ENCODE measurements around the gene QRICH1.
A peak's percentile ranks its signal among the peaks of the same experiment; 100 is the strongest.

QRICH1 gene, protein sequence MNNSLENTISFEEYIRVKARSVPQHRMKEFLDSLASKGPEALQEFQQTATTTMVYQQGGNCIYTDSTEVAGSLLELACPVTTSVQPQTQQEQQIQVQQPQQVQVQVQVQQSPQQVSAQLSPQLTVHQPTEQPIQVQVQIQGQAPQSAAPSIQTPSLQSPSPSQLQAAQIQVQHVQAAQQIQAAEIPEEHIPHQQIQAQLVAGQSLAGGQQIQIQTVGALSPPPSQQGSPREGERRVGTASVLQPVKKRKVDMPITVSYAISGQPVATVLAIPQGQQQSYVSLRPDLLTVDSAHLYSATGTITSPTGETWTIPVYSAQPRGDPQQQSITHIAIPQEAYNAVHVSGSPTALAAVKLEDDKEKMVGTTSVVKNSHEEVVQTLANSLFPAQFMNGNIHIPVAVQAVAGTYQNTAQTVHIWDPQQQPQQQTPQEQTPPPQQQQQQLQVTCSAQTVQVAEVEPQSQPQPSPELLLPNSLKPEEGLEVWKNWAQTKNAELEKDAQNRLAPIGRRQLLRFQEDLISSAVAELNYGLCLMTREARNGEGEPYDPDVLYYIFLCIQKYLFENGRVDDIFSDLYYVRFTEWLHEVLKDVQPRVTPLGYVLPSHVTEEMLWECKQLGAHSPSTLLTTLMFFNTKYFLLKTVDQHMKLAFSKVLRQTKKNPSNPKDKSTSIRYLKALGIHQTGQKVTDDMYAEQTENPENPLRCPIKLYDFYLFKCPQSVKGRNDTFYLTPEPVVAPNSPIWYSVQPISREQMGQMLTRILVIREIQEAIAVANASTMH

DNA sequence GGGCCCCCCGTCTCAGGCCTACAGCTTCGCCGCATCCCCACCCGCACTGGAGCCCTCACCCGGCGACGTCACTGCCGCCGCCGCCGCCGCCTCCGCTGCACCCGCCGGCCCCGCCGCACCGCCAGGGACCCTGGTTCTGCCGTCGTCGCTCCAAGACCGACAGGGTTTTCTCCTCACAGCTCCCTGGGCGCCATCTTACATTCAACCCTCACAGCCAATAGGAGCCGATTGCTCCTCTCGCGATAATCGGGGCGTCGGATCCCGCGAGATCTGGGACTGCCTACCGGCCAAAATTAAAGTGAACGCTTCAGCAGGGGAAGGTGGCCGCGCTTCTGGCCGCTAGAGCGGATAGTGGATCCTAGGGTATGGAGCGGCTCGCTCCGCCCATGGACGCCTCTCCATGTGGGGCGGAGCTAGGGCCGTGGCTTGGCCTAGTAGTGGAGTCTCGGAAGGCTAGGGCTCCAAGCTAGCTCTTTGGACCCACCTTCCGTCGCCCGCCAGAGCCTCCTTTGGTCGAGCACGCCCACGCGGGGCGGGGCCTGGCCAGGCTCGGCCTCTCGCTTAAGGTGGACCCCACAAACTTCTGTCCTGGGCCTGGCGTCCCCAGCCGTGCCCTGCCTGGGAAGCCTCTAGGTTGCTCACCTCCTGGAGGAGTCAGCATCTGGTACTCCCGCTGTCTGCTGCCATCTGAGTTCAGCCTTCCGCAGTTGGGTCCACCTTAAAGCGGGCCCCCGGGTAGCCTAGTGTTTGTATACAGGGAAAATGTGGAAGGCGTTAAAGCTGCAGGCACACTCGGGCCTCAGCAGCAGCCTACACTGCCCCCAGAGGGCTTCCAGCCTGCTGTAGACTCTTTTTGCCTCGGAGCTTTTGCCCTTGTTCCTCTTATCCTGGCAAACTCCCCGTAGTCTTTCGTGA, at the start of gene QRICH1:
QRICH1 (minus strand) TSS at position 219 of the 915 bp plus-strand sequence. CDS start 17,054 bp downstream, outside the sequence.
- peak; percentile 87 to 89 for DNase-seq (ENCODE audit: extremely low read depth in 1 of 2, low read depth in 1 of 2)

DNA sequence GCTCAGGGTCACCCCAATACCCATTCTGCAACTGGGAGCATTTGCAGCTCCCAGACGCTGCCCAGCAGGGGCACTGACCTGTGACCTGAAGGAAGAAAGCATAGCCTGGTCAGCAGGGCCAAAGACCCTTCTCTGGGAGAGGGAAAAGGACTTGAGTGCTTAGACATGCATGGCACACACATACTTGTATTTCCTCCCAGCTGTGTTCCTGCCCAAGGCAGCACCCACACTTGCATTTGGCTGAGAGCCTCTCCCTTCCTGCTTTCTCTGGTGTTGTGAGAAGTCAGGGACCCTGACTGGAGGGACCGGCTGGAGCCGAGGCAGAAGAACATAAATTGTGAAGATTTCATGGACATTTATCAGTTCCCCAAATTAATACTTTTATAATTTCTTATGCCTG, 46.2 kb upstream of the QRICH1 start:
- no peak for DNase-seq (ENCODE audit: extremely low read depth in 1 of 2, low read depth in 1 of 2)

DNA sequence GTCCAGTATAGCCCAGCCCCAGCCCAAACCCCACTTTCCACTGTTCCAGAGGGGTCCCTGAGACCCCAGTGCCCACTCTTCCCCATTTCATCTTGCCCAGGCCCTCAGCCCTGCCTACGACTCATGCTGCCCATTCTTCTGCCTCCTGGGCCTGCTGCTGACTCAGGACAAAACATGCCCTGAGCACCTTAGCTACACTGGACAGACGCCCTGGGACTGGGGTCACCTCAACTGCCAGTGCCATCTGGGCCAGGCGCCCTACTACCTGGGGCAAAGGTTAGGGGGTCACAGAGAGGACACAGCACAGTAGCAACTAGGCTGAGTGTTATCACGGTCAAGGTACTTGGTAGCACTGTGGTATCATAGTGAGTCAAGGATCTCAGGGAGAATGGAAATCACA, 41.6 kb upstream of the QRICH1 start:
- no peak for DNase-seq (ENCODE audit: extremely low read depth in 1 of 2, low read depth in 1 of 2)

DNA sequence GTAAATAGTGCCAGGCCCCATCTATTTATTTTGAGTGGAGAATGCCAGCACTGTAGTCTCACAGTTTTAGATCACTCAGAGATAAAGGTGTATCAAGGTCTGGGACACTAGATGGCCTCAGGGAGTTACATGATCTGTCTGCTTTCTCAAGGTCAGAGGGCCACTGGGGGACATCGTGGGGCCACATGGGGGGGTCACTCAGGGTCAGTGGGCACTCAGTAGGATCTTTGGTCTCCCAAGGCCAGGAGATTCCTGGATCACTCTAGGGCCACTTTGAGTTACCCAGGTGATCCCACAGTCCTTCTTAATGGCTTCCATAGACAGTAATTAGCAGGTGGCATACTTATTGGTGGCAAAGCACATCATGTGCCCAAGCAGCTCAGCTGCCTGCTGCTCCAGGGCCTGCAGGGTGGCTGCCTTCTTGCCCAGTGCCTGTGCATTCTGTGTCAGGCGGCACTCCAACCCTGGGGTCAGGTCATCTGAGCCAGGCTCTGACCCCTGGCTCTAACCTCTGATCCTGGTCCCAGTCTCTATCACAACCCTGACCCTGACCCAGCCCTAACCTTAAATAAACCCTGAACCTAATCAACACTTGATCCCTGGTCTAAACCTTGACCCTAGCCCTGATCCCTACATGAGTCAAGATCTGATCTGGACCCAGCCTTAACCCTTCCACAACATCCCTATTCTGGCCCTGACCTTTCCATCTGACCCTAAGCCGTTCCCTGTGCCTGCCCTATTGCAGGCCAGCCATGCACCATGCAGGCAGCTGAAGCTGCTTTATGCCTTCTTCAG, 40.8 kb upstream of the QRICH1 start:
- no peak for DNase-seq (ENCODE audit: extremely low read depth in 1 of 2, low read depth in 1 of 2)

DNA sequence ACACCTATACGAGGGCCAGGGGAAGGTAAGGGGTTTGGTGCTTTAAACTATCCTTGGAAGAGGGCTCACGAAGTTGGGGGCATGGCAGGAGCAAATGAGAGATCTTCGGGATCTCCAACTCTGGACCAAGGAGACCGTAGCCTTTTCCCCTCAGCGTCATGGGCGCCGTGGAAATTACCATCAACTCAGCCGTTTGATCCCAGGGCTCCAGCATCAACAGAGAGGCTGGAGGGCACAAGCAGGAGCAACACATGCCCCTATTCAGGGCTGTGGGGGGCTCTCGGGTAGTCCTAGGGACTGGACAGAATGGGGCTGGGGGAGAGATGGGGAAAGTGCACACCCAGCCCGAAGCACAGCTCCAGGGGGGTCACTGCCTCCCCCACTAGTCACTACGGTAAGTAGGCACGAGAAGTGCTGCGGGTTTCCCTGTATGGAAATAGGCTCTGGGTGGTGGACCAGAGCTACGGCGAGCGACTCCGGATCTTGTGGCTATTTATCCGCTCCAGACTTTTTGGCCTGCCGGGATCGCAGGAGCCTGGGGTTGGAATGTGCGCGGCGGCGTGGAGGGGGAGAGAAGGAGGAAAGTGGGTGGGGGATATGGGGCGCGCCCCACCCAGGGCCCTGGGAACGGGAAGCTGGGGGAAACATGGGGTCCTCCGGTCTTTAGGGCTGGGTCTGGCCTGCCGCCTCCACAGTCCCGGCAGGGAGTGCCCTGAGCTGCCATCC, 39.5 kb upstream of the QRICH1 start:
- no peak for DNase-seq (ENCODE audit: extremely low read depth in 1 of 2, low read depth in 1 of 2)

DNA sequence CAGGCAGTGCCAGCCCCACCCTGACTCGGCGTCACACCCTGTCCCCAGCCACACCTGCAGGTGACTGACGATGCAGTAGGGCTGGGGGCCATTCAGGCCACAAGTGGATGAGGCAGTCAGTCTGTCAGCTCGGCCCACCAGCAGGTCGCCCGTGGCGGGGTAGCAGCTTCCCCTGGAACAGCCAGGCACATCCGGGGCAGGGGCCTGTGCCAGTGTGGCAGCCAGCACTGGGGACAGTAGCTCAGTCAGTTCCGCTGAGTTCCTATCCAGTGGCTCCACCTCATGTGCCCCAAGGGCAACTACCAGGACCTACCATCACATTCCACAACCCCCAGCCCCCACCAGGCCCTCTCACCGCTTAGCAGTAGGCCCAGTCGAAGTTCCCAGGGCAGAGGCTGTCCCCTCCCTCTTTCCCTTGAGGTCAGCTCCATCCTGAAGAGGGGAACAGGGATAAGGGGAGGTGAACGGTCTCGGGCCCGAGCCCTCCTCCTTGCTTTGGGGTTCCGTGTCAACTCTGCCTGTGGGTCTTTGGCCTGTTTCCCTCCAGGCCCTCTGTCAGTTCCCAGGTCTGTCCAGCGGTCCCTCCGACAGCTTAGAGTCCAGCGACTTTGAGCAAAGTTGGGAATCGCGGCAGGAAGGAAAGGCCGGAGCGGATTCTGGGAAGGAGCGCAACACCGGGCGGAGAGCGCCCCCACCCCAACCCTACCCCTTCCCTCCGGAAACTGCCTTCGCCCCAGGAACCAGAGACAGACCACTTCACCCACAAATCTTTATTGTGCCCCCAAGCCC, 38.8 kb upstream of the QRICH1 start, which contains the start of gene LAMB2:
LAMB2 (minus strand) TSS at position 614 of the 789 bp plus-strand sequence; CDS start at position 431, 183 bp downstream.
- no peak for DNase-seq (ENCODE audit: extremely low read depth in 1 of 2, low read depth in 1 of 2)

DNA sequence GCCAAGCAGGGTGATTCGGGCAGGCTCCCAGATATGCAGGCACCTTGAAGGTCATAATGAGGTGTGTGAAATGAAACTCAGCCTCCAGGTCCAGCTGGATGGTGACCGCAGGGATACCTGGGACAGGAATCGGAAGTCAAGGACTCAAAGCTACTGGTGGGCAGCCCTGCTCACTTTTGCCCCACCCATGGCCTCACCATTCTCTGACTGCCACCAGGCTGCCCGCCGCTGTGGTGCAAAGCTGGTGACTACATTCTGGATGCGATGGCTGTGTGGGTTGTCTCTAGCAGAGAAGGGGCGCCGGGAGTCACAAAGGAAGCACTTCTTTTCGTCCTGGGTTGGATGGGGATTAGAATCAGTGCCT, 38.2 kb upstream of the QRICH1 start:
- no peak for DNase-seq (ENCODE audit: extremely low read depth in 1 of 2, low read depth in 1 of 2)

DNA sequence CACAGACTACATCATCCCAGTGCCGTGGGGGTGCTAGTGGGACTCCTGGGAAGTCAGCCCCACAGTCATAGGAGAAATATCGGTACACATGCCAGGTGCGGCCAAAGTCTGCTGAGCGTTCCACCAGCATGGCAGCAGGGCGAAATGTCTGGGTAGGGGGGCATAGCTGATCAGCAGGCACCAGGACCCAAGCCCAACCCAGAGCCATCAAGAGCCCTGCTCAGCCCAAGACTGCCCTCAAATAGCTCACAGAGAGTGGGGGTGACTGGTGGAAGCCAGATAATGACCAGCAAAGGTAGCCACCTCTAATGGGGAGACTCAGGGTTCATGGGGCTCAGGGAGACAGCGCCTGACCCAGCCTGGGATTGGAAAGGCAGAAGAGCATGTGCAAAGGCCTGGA, 37.7 kb upstream of the QRICH1 start:
- no peak for DNase-seq (ENCODE audit: extremely low read depth in 1 of 2, low read depth in 1 of 2)

DNA sequence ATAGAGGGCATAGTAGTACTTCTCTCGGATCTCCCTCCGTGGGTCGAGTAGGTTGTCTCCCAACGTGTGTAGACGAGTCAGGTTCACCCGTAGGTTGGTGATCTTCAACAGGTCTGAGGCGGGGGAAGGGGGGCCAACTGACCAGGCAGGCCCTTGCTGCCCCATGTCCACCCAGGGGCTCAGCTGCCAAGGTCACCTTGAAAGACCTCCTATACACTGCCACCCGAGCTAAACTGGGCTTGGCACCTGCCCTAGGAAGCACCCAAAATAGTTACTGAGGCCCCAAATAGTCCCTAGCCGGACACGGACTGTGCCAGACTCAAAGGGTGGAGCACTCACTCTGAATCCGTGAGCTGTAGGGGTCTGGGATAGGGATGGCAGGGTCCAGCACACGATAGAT, 37.2 kb upstream of the QRICH1 start:
- DNase-seq (ENCODE audit: extremely low read depth in 1 of 2, low read depth in 1 of 2): no peak

DNA sequence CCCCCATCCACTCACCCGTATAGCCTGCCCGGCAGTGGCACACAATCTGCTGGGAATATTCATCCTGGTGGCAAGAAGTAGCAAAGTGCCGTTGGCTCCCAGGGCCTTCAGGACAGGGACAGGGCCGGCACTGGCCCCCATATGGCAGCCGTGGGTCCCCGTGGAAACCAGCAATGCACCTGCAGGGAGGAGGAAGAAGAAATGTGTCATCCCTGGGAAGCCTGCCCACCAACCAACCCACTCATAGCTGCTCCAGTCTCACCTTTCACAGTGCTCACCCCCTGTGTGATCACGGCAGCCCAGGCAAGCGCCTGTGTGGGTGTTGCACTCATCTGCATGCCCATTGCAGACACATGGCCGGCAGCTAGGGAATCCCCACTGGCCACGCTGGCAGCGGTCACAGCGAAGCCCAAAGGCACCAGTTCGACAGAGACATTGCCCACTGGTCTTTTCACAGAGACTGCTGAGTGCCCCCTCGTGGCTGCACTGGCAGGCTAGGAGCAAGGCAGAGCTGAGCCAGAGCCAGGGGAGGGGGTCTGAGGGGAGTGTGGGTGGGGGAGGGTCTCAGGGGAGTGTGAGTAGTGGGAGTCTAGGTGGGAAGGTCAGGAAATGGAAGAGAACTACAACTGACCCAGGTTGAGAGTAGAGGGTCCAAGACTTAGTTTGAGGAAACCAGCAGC, 31.3 kb upstream of the QRICH1 start:
- no peak for DNase-seq (ENCODE audit: extremely low read depth in 1 of 2, low read depth in 1 of 2)

DNA sequence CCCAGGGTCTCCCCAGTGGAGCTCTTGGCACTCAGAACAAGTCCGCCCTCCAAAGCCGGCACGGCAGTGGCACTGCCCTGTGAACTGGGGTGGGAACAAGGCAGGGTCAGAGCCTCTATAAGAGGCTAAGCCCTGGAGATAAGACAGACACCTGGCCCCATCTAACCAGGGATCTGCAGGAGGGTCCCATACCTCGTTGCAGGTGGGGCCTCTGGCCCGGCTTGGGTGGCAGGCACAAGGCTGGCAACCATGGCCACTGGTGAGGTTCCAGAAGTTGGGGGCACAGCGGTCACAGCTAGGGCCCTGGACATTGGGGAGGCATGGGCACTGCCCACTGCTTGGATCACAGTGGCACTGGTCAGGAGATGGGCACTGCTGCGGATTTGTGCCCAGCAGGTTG, 30.3 kb upstream of the QRICH1 start:
- no peak for DNase-seq (ENCODE audit: extremely low read depth in 1 of 2, low read depth in 1 of 2)

DNA sequence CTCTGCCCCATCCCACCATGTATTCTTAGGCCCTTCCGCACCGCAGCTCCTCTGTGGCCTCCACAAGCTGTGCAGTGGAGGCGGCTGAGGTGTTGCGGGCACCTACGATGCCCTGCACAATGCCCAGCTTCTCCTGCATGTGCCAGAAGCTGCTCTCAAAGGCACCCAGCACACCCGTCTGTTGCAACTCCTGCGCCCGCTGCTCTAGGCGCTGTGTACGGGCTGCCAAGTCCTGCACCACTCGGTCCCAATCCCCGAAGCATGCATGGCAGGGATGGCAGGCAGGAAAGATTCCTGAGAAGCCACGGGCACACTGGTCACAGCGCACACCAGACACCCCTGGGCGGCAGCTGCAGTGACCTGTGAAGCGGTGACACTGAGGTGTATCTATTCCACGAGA, 29.8 kb upstream of the QRICH1 start:
- no peak for DNase-seq (ENCODE audit: extremely low read depth in 1 of 2, low read depth in 1 of 2)

DNA sequence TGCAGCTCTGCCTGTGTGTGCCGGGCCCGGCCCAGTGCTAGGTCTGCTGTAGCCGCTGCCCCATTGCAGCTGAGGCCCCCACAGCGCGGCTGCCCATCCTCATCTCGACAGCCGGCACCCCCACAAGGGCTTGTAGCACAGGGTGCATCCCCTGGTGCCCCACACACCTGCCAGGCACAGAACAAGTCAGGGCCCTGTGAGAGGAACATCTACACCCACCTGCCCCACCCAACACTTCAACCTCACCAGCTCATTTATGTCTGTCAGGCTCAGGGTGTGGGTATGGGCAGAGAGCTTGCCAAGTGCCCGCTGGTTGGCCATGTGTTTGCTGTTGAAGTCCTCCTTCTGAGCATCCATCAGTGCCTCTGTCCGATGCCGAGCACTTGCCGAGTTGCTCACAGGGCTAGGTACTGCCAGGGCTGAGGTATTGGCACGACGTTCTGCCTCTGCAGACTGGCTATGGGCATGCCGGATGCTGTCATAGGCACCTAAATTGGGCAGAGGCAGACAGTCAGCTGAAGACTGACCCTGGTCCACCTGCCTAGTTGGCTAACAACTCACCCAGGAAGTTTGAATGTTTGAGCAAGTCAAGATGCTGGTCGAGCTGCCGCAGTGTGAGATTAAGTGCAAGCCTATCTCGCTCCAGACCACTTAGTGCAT, 29.1 kb upstream of the QRICH1 start:
- no peak for DNase-seq (ENCODE audit: extremely low read depth in 1 of 2, low read depth in 1 of 2)

DNA sequence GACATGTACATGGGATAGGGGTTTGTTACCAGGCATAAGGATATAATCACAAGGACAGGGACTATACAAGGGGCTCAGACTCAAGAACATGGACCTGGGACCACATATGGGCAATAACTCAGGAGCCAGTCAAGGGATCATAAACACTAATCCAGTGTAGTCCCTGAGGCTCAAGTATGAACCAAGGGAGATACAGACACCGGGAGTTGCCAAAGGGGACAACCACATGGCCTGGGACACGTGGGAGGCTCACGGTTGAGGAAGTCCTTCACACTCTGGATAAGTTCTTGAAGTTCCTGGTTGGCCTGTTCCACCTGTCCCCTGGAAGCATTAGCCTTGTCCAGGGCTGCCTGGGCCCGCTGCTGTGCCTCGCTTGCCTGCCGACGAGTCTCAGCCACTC, 28.6 kb upstream of the QRICH1 start:
- DNase-seq (ENCODE audit: extremely low read depth in 1 of 2, low read depth in 1 of 2): no peak

DNA sequence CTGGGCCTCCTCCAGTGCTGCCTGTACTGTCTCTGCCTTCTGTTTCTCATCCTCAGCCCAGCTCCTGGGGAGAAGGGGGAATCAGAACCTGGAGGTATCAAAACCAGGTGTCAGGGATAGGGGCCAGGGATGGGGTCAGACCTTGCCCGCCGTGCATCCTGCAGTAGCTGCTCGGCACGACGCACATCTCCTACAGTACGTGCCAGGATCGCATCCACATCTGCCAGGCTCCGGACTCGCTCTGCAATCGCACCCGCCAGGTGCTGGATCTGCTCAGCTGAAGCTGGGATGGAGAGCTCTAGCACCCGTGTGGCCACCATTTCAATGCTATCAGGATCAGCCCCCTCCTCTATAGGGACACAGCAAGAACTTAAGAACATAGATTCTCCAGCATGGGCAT, 28.2 kb upstream of the QRICH1 start:
- DNase-seq (ENCODE audit: extremely low read depth in 1 of 2, low read depth in 1 of 2): no peak

DNA sequence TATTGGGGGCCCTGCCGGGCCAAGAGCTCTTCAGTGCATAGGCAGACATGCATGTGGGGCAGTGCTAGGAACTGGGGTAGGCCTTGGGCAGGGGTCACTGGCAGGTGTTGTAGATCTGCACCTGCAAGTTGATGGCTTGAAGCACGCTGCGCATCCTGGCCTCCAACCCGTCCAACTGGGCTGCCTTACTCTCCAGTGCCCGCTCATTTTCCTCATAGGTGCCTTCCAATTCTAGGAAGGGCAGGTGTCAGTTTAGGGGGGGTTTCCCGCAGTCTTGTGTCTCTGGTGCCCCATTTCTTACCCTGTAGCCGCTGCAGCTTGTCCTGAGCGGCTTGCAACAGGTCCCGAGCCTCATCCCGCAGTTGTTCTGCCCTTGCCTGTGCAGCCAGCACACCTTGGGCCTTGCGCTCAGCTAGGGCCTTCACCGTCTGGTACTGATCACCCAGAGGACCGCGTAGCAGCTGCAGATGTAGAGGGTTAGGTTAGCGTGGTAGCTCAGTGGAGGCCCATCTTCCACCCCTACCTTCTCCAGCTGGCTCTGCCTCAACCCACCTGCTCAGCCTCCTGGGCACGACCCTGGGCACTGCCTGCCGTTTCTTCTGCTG, 27.4 kb upstream of the QRICH1 start:
- DNase-seq (ENCODE audit: extremely low read depth in 1 of 2, low read depth in 1 of 2): no peak

DNA sequence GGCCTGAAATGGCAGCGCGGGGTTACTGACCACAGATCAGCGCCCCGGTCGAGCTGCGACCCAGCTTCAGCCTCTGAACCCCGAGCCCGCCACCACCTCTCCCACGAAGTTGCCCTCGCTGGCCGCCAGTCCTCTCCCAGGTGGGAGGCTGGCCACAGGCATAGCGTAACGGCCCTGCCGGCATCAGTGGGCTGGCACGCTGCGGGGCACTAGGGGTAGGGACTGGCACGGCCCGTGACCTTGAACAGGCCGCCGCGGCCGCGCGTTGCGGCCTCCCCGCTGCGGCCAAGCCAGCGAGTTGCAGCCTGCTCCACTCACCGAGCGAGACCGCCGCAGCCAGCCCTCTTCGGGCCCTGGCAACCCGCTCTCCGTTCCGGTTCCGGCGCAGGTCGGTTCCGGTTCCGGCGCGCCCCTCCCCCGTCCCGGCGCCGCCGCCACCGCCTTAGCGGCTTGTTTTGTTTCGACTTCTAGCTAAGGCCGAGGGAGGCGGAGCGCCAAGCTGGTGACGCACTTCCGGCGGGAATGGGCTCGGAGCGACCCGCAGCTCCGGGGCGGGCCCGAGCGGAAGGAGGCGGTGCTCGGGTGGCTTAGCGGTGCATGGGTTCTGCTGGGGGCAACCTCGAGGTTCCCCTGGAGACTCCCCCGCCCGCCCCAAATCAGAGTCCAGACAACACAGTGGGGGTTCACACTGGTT, 26.7 kb upstream of the QRICH1 start, which contains the start of gene USP19:
USP19 (minus strand) TSS at position 386 of the 694 bp plus-strand sequence. CDS start 1,678 bp downstream, outside the sequence.
- peak; percentile 84 to 87 for DNase-seq (ENCODE audit: extremely low read depth in 1 of 2, low read depth in 1 of 2)

Data from activated CD8-positive, alpha-beta memory T cell treated with anti-CD3 and anti-CD28 coated beads for 1 hour (primary cell).